ENCODE data around the gene XPR1. TPM values are rescaled to one million over a fixed set of nuclear protein-coding genes. Genes with fewer than 3 reads are reported as not detected.

XPR1 gene
- total RNA-seq, 5 donors from 2014 or later (not counting 1 experiment from before 2014, with no cell fraction given): 13.0 to 16.2 (median 14.7) TPM

GRCh38 chr1:180907313-180908055 is 275.7 kb downstream of the XPR1 start:
- POLR2A ChIA-PET: no interaction called here
- DNase-seq: no peak
- Mint-ChIP-seq H3K9me3 (no peaks in the 10 kb centered on the region), H3K27me3 (peaks cover 24 to 34% of the 10 kb centered on the region in 2 donors), H3K4me3 (no peak overlapping the region), H3K4me1 (peaks cover 0 to 8% (median 0%) of the 10 kb centered on the region in 3 donors), H3K36me3 (no peaks in the 10 kb centered on the region), H3K27ac (no peak overlapping the region)
- no peaks in the 10 kb centered on the region for H3K36me3 ChIP-seq (ENCODE audit: control insufficient read depth in 2 of 2, extremely low read depth in 1 of 2, insufficient read depth in 1 of 2, low read length in 1 of 2)
- peaks cover 3 to 12% of the 10 kb centered on the region in 2 experiments for H3K4me1 ChIP-seq (ENCODE audit: control insufficient read depth in 1 of 2, extremely low read depth in 1 of 2, insufficient read depth in 2 of 2, low read length in 2 of 2)
- WGBS (ENCODE audit: insufficient coverage): 64% methylated on average over 4 of the region's 10 CpGs
- CTCF ChIA-PET: interaction anchor here in 1 of 2 donors (0.5 kb wide), 1 partner anchor 357 kb away, joined by 5 read pairs; no protein-coding TSS in a partner anchor
- no peak overlapping the region for H3K4me3 ChIP-seq (ENCODE audit: control insufficient read depth in 1 of 2, extremely low read depth in 1 of 2, low read length in 1 of 2)
- H3K27me3 ChIP-seq (replicated peaks in 1 of 2; ENCODE audit: control insufficient read depth in 2 of 2, extremely low read depth in 1 of 2, insufficient read depth in 2 of 2, low read length in 1 of 2): peaks cover 0 to 39% of the 10 kb centered on the region in 2 experiments
- no peaks in the 10 kb centered on the region for H3K9me3 ChIP-seq
- H3K27ac ChIP-seq (ENCODE audit: low read length): no peak overlapping the region
- no peak for ATAC-seq (replicated peaks in 1 of 4)

GRCh38 chr1:180908074-180908765 is 276.4 kb downstream of the XPR1 start:
- no peak overlapping the region for H3K4me3 ChIP-seq (ENCODE audit: control insufficient read depth in 1 of 2, extremely low read depth in 1 of 2, low read length in 1 of 2)
- ATAC-seq (replicated peaks in 1 of 4): no peak
- peaks cover 0 to 42% of the 10 kb centered on the region in 2 experiments for H3K27me3 ChIP-seq (replicated peaks in 1 of 2; ENCODE audit: control insufficient read depth in 2 of 2, extremely low read depth in 1 of 2, insufficient read depth in 2 of 2, low read length in 1 of 2)
- no peak overlapping the region for H3K27ac ChIP-seq (ENCODE audit: low read length)
- H3K27ac Mint-ChIP-seq: no peak overlapping the region
- no peaks in the 10 kb centered on the region for H3K9me3 ChIP-seq
- 93% methylated on average over 11 of the region's 15 CpGs for WGBS (ENCODE audit: insufficient coverage)
- H3K36me3 ChIP-seq (ENCODE audit: control insufficient read depth in 2 of 2, extremely low read depth in 1 of 2, insufficient read depth in 1 of 2, low read length in 1 of 2): no peaks in the 10 kb centered on the region
- peaks cover 24 to 34% of the 10 kb centered on the region in 2 donors for H3K27me3 Mint-ChIP-seq
- H3K4me1 Mint-ChIP-seq: peaks cover 0 to 8% (median 0%) of the 10 kb centered on the region in 3 donors
- CTCF ChIA-PET: no interaction called here
- peak in 1 of 35 experiments; percentile 22 for DNase-seq
- H3K36me3 Mint-ChIP-seq: no peaks in the 10 kb centered on the region
- no peaks in the 10 kb centered on the region for H3K9me3 Mint-ChIP-seq
- no peak overlapping the region for H3K4me3 Mint-ChIP-seq
- H3K4me1 ChIP-seq (ENCODE audit: control insufficient read depth in 1 of 2, extremely low read depth in 1 of 2, insufficient read depth in 2 of 2, low read length in 2 of 2): peaks cover 3 to 12% of the 10 kb centered on the region in 2 experiments
- POLR2A ChIA-PET: no interaction called here

DNA sequence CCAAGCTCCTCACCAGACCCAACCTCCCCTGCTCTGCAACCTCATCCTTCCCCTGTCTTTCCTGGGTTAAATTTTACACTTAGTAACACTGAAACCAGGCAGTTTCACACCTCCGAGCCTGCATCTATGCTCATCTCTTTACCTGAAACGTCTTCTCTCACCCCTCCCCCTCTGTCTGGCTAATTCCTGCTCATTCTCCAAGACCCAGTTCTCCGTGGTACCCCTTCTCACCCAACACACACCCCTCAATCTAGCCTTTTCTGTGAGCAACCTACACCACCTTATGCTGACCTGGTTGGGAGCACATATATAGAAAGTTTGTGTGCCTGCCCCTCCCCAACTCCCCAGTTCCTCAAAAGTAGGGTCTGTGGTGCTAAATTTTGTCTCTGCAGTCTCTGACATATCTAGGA is 277.2 kb downstream of the XPR1 start:
- Histone ChIP-seq H3K4me3 (ENCODE audit: control insufficient read depth in 1 of 2, extremely low read depth in 1 of 2, low read length in 1 of 2) (no peak overlapping the region), H3K4me1 (ENCODE audit: control insufficient read depth in 1 of 2, extremely low read depth in 1 of 2, insufficient read depth in 2 of 2, low read length in 2 of 2) (peaks cover 3 to 12% of the 10 kb centered on the region in 2 experiments), H3K27ac (ENCODE audit: low read length) (no peak overlapping the region), H3K9me3 (no peaks in the 10 kb centered on the region), H3K27me3 (replicated peaks in 1 of 2; ENCODE audit: control insufficient read depth in 2 of 2, extremely low read depth in 1 of 2, insufficient read depth in 2 of 2, low read length in 1 of 2) (peaks cover 0 to 46% of the 10 kb centered on the region in 2 experiments), H3K36me3 (ENCODE audit: control insufficient read depth in 2 of 2, extremely low read depth in 1 of 2, insufficient read depth in 1 of 2, low read length in 1 of 2) (no peaks in the 10 kb centered on the region)
- peaks cover 0 to 15% (median 2%) of the 10 kb centered on the region in 3 donors for H3K4me1 Mint-ChIP-seq
- ATAC-seq (replicated peaks in 1 of 4) (no peak), DNase-seq (no peak)
- H3K36me3 Mint-ChIP-seq: no peaks in the 10 kb centered on the region
- H3K27me3 Mint-ChIP-seq: peaks cover 32 to 41% of the 10 kb centered on the region in 2 donors
- H3K27ac Mint-ChIP-seq: no peak overlapping the region
- H3K4me3 Mint-ChIP-seq: no peak overlapping the region
- POLR2A ChIA-PET: no interaction called here
- H3K9me3 Mint-ChIP-seq: no peaks in the 10 kb centered on the region
- CTCF ChIA-PET: interaction anchor here in 1 of 2 donors (0.5 kb wide), 1 partner anchor 8 kb away, joined by 3 read pairs; no protein-coding TSS in a partner anchor
- 20% methylated on average over 2 of the region's 3 CpGs for WGBS (ENCODE audit: insufficient coverage)

DNA sequence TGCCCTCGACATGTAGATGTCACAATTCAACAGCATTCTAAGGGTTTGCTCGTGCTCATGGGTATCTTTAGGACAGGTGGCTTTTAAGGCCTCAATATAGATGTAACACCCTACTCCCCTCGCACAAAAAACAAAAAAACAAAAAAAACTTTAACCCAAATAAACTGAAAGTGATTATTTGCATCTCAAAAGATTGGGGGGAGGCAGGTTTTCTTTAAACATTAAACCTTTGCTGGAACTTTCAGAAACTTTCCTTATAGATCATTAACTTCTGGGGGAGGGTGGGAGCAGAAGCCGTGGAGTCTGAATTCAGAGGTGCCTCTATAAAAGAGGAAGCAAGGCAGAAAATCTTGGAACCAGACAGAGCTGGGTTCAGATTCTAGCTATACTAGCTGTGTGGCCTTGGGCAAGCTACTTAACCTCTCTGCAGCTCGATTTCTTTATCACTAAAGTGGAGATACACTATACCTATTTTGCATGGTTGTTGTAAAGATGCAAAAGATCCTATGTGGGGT is 277.7 kb downstream of the XPR1 start:
- Histone ChIP-seq H3K4me1 (ENCODE audit: control insufficient read depth in 1 of 2, extremely low read depth in 1 of 2, insufficient read depth in 2 of 2, low read length in 2 of 2) (peaks cover 3 to 12% of the 10 kb centered on the region in 2 experiments), H3K4me3 (ENCODE audit: control insufficient read depth in 1 of 2, extremely low read depth in 1 of 2, low read length in 1 of 2) (no peak overlapping the region), H3K36me3 (ENCODE audit: control insufficient read depth in 2 of 2, extremely low read depth in 1 of 2, insufficient read depth in 1 of 2, low read length in 1 of 2) (no peaks in the 10 kb centered on the region), H3K9me3 (no peaks in the 10 kb centered on the region), H3K27me3 (replicated peaks in 1 of 2; ENCODE audit: control insufficient read depth in 2 of 2, extremely low read depth in 1 of 2, insufficient read depth in 2 of 2, low read length in 1 of 2) (peaks cover 0 to 46% of the 10 kb centered on the region in 2 experiments), H3K27ac (ENCODE audit: low read length) (no peak overlapping the region)
- DNase-seq (no peak), ATAC-seq (replicated peaks in 1 of 4) (no peak)
- CTCF ChIA-PET: no interaction called here
- POLR2A ChIA-PET: no interaction called here
- Mint-ChIP-seq H3K27ac (no peak overlapping the region), H3K4me3 (no peak overlapping the region), H3K4me1 (peaks cover 0 to 16% (median 2%) of the 10 kb centered on the region in 3 donors), H3K36me3 (no peaks in the 10 kb centered on the region), H3K27me3 (peaks cover 33 to 45% of the 10 kb centered on the region in 2 donors), H3K9me3 (no peaks in the 10 kb centered on the region)
- WGBS (ENCODE audit: insufficient coverage): no CpG with 5 or more reads among the region's 5 CpGs

GRCh38 chr1:180911640-180912191 is 279.9 kb downstream of the XPR1 start:
- 50% methylated on average over 13 of the region's 17 CpGs for WGBS (ENCODE audit: insufficient coverage)
- peak overlapping the region in 1 of 2 donors; percentile 55 for H3K4me3 ChIP-seq (ENCODE audit: control insufficient read depth in 1 of 2, extremely low read depth in 1 of 2, low read length in 1 of 2)
- ChIA-PET CTCF (interaction anchor here in 1 of 2 donors (0.7 kb wide), 1 partner anchor 51 kb away, joined by 3 read pairs; no protein-coding TSS in a partner anchor), POLR2A (no interaction called here)
- DNase-seq: no peak
- H3K4me1 Mint-ChIP-seq: peaks cover 0 to 16% (median 2%) of the 10 kb centered on the region in 3 donors
- H3K27me3 ChIP-seq (replicated peaks in 1 of 2; ENCODE audit: control insufficient read depth in 2 of 2, extremely low read depth in 1 of 2, insufficient read depth in 2 of 2, low read length in 1 of 2): peaks cover 0 to 58% of the 10 kb centered on the region in 2 experiments
- peaks cover 40 to 55% of the 10 kb centered on the region in 2 donors for H3K27me3 Mint-ChIP-seq
- H3K4me1 ChIP-seq (ENCODE audit: control insufficient read depth in 1 of 2, extremely low read depth in 1 of 2, insufficient read depth in 2 of 2, low read length in 2 of 2): peaks cover 3 to 12% of the 10 kb centered on the region in 2 experiments
- no peaks in the 10 kb centered on the region for H3K9me3 Mint-ChIP-seq
- ATAC-seq (replicated peaks in 1 of 4): no peak
- peak overlapping the region in 1 of 3 donors; percentile 45 for H3K4me3 Mint-ChIP-seq
- H3K36me3 Mint-ChIP-seq: no peaks in the 10 kb centered on the region
- no peaks in the 10 kb centered on the region for H3K36me3 ChIP-seq (ENCODE audit: control insufficient read depth in 2 of 2, extremely low read depth in 1 of 2, insufficient read depth in 1 of 2, low read length in 1 of 2)
- no peaks in the 10 kb centered on the region for H3K9me3 ChIP-seq
- H3K27ac Mint-ChIP-seq: no peak overlapping the region
- no peak overlapping the region for H3K27ac ChIP-seq (ENCODE audit: low read length)

DNA sequence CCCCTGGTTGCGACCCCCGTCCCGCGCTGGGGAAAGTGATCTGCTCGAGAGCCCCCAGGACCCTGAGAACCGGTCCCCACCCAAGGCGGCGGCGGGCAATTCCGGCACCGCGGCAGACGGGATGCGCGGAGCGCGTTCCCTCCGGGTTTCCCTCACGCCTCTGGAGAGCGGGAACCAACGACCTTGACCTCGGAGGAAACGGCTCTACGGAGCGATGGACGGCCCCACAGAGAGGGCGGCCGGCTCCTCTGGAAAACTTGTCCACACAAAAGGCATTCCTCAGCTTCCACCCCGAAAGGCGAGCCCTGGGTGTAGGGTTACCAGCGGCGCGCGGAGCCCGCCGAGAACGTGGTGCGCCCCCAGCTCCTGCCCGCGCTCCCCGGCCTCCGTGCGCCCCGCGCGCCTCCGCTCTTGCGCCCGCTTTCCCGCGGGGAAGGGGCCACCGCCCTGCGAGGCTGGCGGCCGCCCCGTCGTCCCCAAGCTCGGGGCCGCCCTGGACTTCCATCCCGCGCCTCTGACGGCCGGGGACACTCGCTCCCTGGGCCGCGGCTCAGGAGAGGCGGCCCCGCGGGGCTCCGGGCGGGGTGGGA is 280.5 kb downstream of the XPR1 start:
- Histone ChIP-seq H3K4me1 (ENCODE audit: control insufficient read depth in 1 of 2, extremely low read depth in 1 of 2, insufficient read depth in 2 of 2, low read length in 2 of 2) (peaks cover 3 to 12% of the 10 kb centered on the region in 2 experiments), H3K9me3 (no peaks in the 10 kb centered on the region), H3K27me3 (replicated peaks in 1 of 2; ENCODE audit: control insufficient read depth in 2 of 2, extremely low read depth in 1 of 2, insufficient read depth in 2 of 2, low read length in 1 of 2) (peaks cover 0 to 55% of the 10 kb centered on the region in 2 experiments), H3K4me3 (ENCODE audit: control insufficient read depth in 1 of 2, extremely low read depth in 1 of 2, low read length in 1 of 2) (peak overlapping the region in 1 of 2 donors; percentile 55), H3K27ac (ENCODE audit: low read length) (no peak overlapping the region), H3K36me3 (ENCODE audit: control insufficient read depth in 2 of 2, extremely low read depth in 1 of 2, insufficient read depth in 1 of 2, low read length in 1 of 2) (no peaks in the 10 kb centered on the region)
- Mint-ChIP-seq H3K36me3 (no peaks in the 10 kb centered on the region), H3K4me1 (peaks cover 0 to 16% (median 2%) of the 10 kb centered on the region in 3 donors), H3K4me3 (peak overlapping the region in 1 of 3 donors; percentile 45), H3K27ac (no peak overlapping the region), H3K9me3 (no peaks in the 10 kb centered on the region), H3K27me3 (peaks cover 38 to 55% of the 10 kb centered on the region in 2 donors)
- no peak for ATAC-seq (replicated peaks in 1 of 4)
- WGBS (ENCODE audit: insufficient coverage): 1% methylated on average over 71 of the region's 71 CpGs
- ChIA-PET POLR2A (no interaction called here), CTCF (no interaction called here)
- no peak for DNase-seq

Measured in T-cell (primary cell).